NCI-H774 (cell line): ENCODE results near the gene CHMP4A.
"Not testable (repeated sequence)": the region's sequence is repeated elsewhere in the genome, so short reads cannot be mapped to it uniquely, and the experiment has no call there.

Experiments used
- DNase-seq: peaks from one replicate; lab custom pipeline; 2025; lab: John Stamatoyannopoulos, UW

The CHMP4A gene

DNA sequence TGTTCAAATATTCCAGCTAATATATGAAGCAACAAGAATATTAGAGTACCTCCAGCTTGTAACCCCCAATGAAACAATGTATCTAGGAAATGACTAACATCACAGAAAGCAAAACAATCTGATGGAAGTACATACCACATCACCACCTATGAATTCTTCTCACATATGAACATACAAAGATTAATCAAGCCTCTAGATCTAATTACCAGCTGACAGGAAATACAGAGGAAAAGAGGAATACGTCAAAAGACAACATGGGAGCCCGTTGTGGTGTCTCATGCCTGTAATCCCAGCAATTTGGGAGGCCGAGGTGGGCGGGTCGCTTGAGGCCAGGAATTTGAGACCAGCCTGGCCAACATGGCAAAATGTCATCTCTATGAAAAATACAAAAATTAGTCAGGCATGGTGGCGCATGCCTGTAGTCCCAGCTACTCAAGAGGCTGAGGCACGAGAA is 11.4 kb upstream of the CHMP4A start:
- no peak for DNase-seq

DNA sequence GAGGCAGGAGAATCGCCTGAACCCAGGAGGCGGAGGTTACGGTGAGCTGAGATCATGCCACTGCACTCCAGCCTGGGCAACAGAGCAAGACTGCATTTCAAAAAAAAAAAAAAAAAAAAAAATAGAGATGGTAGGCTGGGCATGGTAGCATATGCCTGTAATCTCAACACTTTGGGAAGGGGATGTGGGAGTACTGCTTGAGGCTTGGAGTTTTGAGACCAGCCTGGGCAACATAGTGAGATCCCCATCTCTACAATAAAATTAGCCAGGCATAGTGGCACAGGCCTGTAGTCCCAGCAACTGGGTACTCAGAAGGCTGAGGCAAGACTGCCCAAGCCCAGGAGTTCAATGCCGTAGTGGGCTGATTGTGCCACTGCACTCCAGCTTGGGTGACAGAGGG is 9.7 kb upstream of the CHMP4A start:
- not testable (repeated sequence) for DNase-seq

GRCh38 chr14:24219521-24219920 is 6.2 kb upstream of the CHMP4A start:
- DNase-seq: no peak

DNA sequence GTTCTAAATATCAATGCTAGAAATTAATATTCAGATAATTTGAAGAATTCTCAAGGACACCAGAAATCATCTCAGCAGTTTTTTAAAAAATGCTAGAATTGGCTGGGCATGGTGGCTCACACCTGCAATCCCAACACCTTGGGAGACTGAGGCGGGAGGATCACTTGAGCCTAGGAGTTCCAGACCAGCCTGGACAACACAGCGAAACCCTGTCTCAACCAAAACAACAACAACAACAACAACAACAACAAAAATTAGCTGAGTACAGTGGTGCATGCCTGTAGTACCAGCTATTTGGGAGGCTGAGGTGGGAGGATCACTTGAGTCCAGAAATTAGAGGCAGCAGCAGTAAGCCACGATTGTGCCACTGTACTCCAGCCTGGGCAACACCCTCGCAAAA is 5.8 kb upstream of the CHMP4A start:
- DNase-seq: no peak

GRCh38 chr14:24216876-24217275 is 3.6 kb upstream of the CHMP4A start:
- not testable (repeated sequence) for DNase-seq

DNA sequence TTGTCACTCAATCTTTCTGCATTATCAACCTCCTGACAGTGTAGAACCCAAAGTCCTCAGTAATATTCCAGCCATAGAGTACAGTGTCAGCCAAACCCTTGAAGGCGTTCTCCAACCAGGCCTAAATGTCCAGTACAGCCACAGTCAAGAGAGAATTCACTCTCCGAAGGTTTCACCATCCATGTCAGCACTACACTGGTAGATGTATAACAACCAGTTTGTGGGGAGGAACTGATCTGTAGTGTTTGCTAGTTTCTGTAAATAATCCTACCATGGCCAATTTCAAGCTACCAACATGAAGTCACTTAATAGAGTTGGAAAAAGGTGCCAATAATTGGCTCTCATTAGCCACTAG is 3.0 kb upstream of the CHMP4A start:
- no peak for DNase-seq

DNA sequence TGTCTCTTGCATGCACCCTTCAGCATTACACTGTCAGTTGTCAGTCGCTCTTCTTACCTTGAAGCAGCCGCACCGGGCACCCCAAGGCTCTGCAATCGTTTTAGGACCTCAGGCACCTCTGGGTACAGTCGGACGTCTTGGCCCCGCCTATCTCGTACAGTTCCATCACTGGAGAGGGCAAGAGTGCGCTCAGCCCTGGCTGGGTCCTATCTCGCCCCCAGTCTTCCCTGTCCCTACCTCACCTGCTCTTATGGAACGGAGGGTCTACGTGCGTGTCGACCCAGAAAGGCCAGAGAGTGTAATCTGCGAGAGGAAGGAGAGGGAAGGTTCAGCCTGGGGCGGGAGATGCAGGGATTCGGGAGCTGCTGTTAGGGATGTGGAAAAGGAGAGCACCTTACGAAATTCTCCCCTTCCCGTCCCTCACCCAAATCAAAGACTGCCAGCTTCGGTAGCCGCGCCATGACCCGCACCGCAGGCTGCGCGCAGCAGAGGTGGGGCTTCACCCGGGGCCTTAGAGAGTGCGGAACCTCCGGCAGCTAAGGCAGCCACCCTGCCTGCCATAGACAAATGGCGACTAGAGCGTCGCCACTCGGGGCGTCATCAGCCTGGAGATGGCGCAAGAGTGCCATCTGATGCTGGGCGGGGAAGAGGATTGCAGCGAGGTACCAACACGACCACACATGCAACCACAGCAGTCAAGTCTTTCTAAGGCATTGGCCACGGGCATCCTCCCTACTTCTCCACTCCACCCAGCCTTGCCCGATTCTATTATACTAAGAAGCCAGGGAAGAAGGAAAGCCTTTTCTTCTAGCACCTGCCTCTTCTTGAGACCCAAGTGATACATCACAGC is 2.4 kb upstream of the CHMP4A start, which contains the start of gene MDP1:
Gene MDP1 (minus strand): TSS at position 572 of the 850 bp plus-strand sequence. CDS start 111 bp downstream, at position 461.
- DNase-seq: peak; percentile 86

DNA sequence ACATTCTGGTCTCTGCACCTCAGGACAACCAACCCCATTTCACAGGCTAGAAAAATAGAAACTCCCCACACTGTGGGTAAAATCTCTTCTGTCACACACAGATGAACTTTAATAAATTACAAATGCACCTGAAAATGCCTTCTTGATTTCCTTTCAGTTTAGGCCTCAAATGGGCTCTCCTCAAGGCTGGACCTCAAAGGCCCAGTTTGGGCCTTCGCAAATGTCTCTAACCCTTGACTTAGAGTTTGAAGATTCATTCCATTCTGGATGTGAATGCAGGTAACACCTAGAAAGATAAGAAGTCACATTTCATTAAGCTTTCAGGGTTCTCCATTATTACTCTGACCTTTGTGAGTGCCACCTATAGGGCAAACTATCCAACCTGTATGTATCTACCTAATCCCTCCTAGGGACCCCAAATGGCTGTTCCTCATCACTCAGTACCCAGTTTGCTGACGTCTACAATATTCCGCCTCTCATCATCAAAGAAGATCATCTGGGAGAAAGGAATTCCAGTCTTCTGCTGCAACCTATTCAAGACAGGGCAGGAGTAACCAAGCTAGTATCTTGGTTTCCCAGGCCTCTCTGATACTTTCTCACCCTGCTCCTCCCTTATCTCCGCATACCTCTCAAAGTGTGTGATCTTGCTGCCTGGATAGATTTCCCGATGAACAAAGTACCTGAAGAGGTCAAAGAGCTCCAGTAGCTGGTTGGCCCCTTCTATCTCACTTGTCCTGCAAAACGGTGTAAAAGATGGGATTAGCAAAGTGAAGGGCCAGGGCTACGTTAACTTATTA is 776 bp upstream of the CHMP4A start:
- DNase-seq: no peak

- no peak for DNase-seq
These were observed 2.0 kb downstream of the CHMP4A start for GRCh38 chr14:24211311-24211710.

- DNase-seq: no peak
These were observed 5.7 kb downstream of the CHMP4A start for GRCh38 chr14:24207625-24208024.

DNA sequence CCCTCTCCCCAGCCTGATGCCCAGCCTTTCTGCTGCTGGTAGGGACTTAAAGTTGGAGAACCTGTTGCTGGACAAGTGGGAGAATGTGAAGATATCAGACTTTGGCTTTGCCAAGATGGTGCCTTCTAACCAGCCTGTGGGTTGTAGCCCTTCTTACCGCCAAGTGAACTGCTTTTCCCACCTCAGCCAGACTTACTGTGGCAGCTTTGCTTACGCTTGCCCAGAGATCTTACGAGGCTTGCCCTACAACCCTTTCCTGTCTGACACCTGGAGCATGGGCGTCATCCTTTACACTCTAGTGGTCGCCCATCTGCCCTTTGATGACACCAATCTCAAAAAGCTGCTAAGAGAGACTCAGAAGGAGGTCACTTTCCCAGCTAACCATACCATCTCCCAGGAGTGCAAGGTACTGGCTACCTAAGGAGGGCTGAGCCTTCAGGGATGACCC is 6.2 kb downstream of the CHMP4A start:
- DNase-seq: no peak

DNA sequence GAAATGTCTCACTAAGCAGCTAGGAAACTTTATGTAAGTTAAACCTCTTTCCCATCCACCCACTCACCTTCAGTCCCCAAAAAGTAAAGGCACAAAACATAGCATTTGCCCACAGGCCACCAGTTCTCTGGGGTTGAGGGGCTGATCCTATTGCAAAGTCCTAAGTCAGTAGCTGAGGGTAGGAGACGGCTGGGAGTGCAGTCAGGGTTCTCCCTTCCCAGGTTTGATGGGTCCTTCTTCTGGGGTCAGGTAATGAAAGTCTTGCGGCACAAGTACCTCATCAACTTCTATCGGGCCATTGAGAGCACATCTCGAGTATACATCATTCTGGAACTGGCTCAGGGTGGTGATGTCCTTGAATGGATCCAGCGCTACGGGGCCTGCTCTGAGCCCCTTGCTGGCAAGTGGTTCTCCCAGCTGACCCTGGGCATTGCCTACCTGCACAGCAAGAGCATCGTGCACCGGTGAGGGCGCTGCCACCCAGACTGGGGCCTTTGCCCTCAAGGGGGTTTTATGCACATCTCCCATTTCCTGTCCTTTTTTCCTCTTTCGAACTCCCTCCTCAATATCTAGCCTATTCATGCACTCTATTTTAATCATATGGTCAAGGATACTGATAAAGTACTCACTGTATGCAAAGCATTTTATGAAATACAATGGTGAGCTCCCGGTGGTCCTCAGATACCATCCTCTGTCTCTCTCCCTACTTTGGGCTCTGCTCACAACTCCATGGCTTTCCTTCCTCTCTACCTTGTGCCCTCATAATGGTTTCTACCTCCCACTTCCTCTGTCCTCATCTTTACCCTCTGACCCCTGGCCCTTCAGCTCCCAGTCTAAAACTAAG is 6.8 kb downstream of the CHMP4A start:
- no peak for DNase-seq

- DNase-seq: no peak
These were observed 8.8 kb downstream of the CHMP4A start for GRCh38 chr14:24204163-24205146.

- not testable (repeated sequence) for DNase-seq
These were observed 9.9 kb downstream of the CHMP4A start for GRCh38 chr14:24203249-24203886.

GRCh38 chr14:24202538-24202937 is 10.8 kb downstream of the CHMP4A start:
- DNase-seq: not testable (repeated sequence)

GRCh38 chr14:24198814-24199524 is 14.3 kb downstream of the CHMP4A start:
- no peak for DNase-seq

DNA sequence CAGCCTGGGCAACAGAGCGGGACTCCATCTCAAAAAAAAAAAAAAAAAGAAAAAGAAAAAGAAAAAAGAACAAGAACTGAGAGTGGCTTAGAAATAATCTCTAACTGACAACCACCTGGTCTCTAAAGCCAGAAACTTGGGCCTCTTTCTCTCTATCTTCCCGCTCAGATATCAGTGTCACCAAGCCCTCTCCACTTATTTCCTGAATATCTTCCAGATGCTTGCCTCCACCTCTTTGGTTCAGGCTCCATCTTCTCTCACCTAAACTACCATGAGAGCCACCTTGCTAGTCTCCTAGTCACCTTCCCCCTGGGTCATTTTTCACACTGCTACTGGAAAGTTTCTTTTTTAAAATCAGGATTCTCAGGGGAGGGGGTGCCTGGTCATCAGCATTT is 16.2 kb downstream of the CHMP4A start:
- no peak for DNase-seq

- no peak for DNase-seq
These were observed 16.9 kb downstream of the CHMP4A start for GRCh38 chr14:24196071-24197055.
